ENCODE data around the gene SLC22A23. TPM values are rescaled to one million over a fixed set of nuclear protein-coding genes. Genes with fewer than 3 reads are reported as not detected.

SLC22A23 gene
- total RNA-seq, 1 donor from 2014 or later, result 5.7 TPM

DNA sequence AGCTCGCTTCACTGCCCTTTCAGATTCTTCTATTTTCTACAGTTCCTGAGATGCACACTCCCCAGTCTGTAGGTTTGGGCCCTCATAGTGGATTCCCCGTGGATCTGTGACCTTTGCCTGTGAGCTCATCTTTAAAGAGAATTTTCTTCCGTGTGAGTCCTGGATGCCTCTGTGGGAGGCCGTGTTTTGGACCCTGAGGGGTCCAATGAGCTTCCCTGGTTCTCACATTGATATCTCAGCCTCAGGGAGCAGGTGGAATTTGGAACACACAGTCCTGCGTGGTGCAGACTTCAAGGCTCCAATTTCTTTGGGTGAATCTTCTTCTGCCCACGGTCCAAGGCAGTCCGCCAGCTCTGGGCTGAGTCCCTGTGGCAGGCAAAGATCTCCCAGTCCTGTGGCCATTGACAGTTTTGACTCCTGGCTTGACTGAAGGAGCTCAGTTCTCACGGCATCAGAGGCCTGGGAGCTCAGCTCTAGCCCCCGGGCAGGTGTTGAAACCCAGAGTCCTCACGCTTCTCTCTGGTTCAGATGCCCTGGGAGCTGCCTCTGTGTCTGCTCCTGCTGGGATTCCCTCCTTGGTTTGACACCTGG, 137.1 kb downstream of the SLC22A23 start:
- H3K9ac ChIP-seq (ENCODE audit: low read length), result no peak overlapping the region
- no peak overlapping the region for H3K4me3 Mint-ChIP-seq (ENCODE audit: unreplicated experiment)
- no peak overlapping the region for H3K27ac Mint-ChIP-seq (ENCODE audit: unreplicated experiment)
- H3K27me3 ChIP-seq (ENCODE audit: insufficient read depth, low read length), result no peaks in the 10 kb centered on the region
- TF ChIP-seq, protein P1, sequence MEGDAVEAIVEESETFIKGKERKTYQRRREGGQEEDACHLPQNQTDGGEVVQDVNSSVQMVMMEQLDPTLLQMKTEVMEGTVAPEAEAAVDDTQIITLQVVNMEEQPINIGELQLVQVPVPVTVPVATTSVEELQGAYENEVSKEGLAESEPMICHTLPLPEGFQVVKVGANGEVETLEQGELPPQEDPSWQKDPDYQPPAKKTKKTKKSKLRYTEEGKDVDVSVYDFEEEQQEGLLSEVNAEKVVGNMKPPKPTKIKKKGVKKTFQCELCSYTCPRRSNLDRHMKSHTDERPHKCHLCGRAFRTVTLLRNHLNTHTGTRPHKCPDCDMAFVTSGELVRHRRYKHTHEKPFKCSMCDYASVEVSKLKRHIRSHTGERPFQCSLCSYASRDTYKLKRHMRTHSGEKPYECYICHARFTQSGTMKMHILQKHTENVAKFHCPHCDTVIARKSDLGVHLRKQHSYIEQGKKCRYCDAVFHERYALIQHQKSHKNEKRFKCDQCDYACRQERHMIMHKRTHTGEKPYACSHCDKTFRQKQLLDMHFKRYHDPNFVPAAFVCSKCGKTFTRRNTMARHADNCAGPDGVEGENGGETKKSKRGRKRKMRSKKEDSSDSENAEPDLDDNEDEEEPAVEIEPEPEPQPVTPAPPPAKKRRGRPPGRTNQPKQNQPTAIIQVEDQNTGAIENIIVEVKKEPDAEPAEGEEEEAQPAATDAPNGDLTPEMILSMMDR (IDR thresholded peaks at IDR 0.05; ENCODE audit: insufficient read depth, low read depth, low read length), result no peak
- no peak for TF ChIP-seq EZH2 (IDR thresholded peaks at IDR 0.05; ENCODE audit: insufficient read depth, low read length)
- H3K4me3 ChIP-seq (ENCODE audit: insufficient read depth, low read depth, low read length), result no peak overlapping the region
- H3K4me1 Mint-ChIP-seq (ENCODE audit: low read depth, unreplicated experiment), result peaks cover 12% of the 10 kb centered on the region
- no peak overlapping the region for H3K27ac ChIP-seq (ENCODE audit: low read depth, low read length)
- H3K4me1 ChIP-seq (ENCODE audit: insufficient read depth, low read length), result peaks cover 11% of the 10 kb centered on the region
- FAIRE-seq, result no peak
- H3K79me2 ChIP-seq (ENCODE audit: insufficient read depth, low read length), result no peaks in the 10 kb centered on the region
- H3K4me2 ChIP-seq (ENCODE audit: low read length), result no peak overlapping the region
- no peaks in the 10 kb centered on the region for H3K36me3 ChIP-seq (ENCODE audit: insufficient read depth, low read length)
- H3K36me3 Mint-ChIP-seq (ENCODE audit: low read depth, unreplicated experiment), result no peaks in the 10 kb centered on the region
- no peaks in the 10 kb centered on the region for H3K9me3 ChIP-seq (ENCODE audit: insufficient read depth, low read depth, low read length)
- H4K20me1 ChIP-seq (ENCODE audit: insufficient read depth, low read length), result no peaks in the 10 kb centered on the region
- H3K27me3 Mint-ChIP-seq (ENCODE audit: low read depth, unreplicated experiment), result peaks cover 31% of the 10 kb centered on the region
- H3K9me3 Mint-ChIP-seq (ENCODE audit: unreplicated experiment), result peaks cover 2% of the 10 kb centered on the region
- H2AFZ ChIP-seq (ENCODE audit: low read depth, low read length), result no peak overlapping the region
- DNase-seq (ENCODE audit: low read depth), result no peak

GRCh38 chr6:3318821-3319540, 137.9 kb downstream of the SLC22A23 start:
- H3K27ac ChIP-seq (ENCODE audit: low read depth, low read length), result no peak overlapping the region
- DNase-seq (ENCODE audit: low read depth) (no peak), FAIRE-seq (no peak)
- no peaks in the 10 kb centered on the region for H3K27me3 ChIP-seq (ENCODE audit: insufficient read depth, low read length)
- H3K4me3 ChIP-seq (ENCODE audit: insufficient read depth, low read depth, low read length), result no peak overlapping the region
- Mint-ChIP-seq H3K27ac (ENCODE audit: unreplicated experiment) (no peak overlapping the region), H3K36me3 (ENCODE audit: low read depth, unreplicated experiment) (no peaks in the 10 kb centered on the region), H3K9me3 (ENCODE audit: unreplicated experiment) (peaks cover 2% of the 10 kb centered on the region), H3K27me3 (ENCODE audit: low read depth, unreplicated experiment) (peaks cover 31% of the 10 kb centered on the region), H3K4me3 (ENCODE audit: unreplicated experiment) (no peak overlapping the region), H3K4me1 (ENCODE audit: low read depth, unreplicated experiment) (peaks cover 4% of the 10 kb centered on the region)
- H3K79me2 ChIP-seq (ENCODE audit: insufficient read depth, low read length), result no peaks in the 10 kb centered on the region
- TF ChIP-seq EZH2 (IDR thresholded peaks at IDR 0.05; ENCODE audit: insufficient read depth, low read length), result no peak
- TF ChIP-seq, protein P1 (IDR thresholded peaks at IDR 0.05; ENCODE audit: insufficient read depth, low read depth, low read length), result no peak
- no peak overlapping the region for H3K4me2 ChIP-seq (ENCODE audit: low read length)
- no peaks in the 10 kb centered on the region for H3K36me3 ChIP-seq (ENCODE audit: insufficient read depth, low read length)
- H3K9ac ChIP-seq (ENCODE audit: low read length), result no peak overlapping the region
- H2AFZ ChIP-seq (ENCODE audit: low read depth, low read length), result no peak overlapping the region
- H3K4me1 ChIP-seq (ENCODE audit: insufficient read depth, low read length), result peaks cover 5% of the 10 kb centered on the region
- H3K9me3 ChIP-seq (ENCODE audit: insufficient read depth, low read depth, low read length), result no peaks in the 10 kb centered on the region
- no peaks in the 10 kb centered on the region for H4K20me1 ChIP-seq (ENCODE audit: insufficient read depth, low read length)

- Mint-ChIP-seq H3K4me3 (ENCODE audit: unreplicated experiment) (no peak overlapping the region), H3K27me3 (ENCODE audit: low read depth, unreplicated experiment) (peaks cover 31% of the 10 kb centered on the region), H3K36me3 (ENCODE audit: low read depth, unreplicated experiment) (no peaks in the 10 kb centered on the region), H3K27ac (ENCODE audit: unreplicated experiment) (peak overlapping the region; percentile 27), H3K9me3 (ENCODE audit: unreplicated experiment) (peaks cover 2% of the 10 kb centered on the region), H3K4me1 (ENCODE audit: low read depth, unreplicated experiment) (no peaks in the 10 kb centered on the region)
- Histone ChIP-seq H3K9me3 (ENCODE audit: insufficient read depth, low read depth, low read length) (no peaks in the 10 kb centered on the region), H3K79me2 (ENCODE audit: insufficient read depth, low read length) (no peaks in the 10 kb centered on the region), H2AFZ (ENCODE audit: low read depth, low read length) (no peak overlapping the region), H3K9ac (ENCODE audit: low read length) (no peak overlapping the region), H3K4me1 (ENCODE audit: insufficient read depth, low read length) (no peaks in the 10 kb centered on the region), H3K4me3 (ENCODE audit: insufficient read depth, low read depth, low read length) (no peak overlapping the region), H3K27me3 (ENCODE audit: insufficient read depth, low read length) (no peaks in the 10 kb centered on the region), H3K36me3 (ENCODE audit: insufficient read depth, low read length) (no peaks in the 10 kb centered on the region), H3K27ac (ENCODE audit: low read depth, low read length) (no peak overlapping the region), H4K20me1 (ENCODE audit: insufficient read depth, low read length) (no peaks in the 10 kb centered on the region), H3K4me2 (ENCODE audit: low read length) (no peak overlapping the region)
- no peak for FAIRE-seq
- no peak for TF ChIP-seq EZH2 (IDR thresholded peaks at IDR 0.05; ENCODE audit: insufficient read depth, low read length)
- TF ChIP-seq, protein P1 (IDR thresholded peaks at IDR 0.05; ENCODE audit: insufficient read depth, low read depth, low read length), result no peak
- DNase-seq (ENCODE audit: low read depth), result no peak
Observed at GRCh38 chr6:3318226-3318625, 138.6 kb downstream of the SLC22A23 start.
